ENCODE measurements around the gene TMEM143.
A peak's percentile ranks its signal among the peaks of the same experiment; 100 is the strongest.
"Not testable (repeated sequence)": the region's sequence is repeated elsewhere in the genome, so short reads cannot be mapped to it uniquely, and the experiment has no call there.

TMEM143 gene

DNA sequence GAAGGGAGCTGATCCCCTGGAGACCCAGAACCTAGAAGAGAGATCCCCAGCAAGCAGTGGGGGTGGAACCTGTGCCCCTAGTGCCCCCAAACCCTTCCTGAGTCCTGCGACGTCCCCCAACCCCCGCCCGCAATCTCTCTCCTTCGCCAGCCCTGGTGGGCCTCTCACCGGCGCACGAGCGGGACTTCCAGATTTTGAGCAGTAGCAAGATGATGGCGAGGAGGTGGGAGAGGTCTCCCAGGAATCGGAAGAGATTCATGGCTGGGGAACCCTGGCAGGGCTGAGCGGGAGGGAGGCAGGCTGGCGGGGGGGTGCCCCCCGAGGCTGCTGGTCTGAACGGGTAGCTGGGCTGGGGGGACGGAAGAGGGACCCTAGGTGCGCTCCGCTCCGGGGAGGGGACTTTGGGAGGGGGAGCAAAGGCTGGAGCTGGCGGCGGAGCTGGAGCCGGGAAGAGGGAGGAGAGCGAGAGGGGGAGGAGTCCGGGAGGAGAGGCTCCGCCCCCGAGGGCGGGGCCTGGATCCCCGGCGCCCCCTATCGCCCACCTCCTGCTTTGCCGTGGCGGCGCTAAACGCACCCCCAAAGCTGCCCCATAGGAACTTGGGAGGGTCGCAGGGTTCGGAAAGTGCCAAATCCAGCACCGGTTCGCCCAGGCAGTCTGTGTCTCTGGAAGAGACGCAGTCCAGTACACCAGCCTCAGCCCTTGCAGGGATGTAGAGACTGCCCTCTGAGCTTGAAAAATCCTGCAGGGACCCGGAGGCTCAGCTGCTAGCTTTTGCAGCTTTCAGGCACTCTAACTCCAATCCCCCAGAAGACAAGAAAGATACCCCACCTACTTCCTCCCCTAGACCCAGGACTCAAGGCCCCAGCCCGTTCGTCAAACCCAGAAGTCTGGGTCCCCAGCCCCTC is 27.6 kb upstream of the TMEM143 start, which contains the start of gene KDELR1:
Gene KDELR1, minus strand, starts transcription at position 452 of the 906 bp plus-strand sequence. Its CDS starts 193 bp downstream, at position 259.
- DNase-seq (ENCODE audit: low spot score), result peak; percentile 43

DNA sequence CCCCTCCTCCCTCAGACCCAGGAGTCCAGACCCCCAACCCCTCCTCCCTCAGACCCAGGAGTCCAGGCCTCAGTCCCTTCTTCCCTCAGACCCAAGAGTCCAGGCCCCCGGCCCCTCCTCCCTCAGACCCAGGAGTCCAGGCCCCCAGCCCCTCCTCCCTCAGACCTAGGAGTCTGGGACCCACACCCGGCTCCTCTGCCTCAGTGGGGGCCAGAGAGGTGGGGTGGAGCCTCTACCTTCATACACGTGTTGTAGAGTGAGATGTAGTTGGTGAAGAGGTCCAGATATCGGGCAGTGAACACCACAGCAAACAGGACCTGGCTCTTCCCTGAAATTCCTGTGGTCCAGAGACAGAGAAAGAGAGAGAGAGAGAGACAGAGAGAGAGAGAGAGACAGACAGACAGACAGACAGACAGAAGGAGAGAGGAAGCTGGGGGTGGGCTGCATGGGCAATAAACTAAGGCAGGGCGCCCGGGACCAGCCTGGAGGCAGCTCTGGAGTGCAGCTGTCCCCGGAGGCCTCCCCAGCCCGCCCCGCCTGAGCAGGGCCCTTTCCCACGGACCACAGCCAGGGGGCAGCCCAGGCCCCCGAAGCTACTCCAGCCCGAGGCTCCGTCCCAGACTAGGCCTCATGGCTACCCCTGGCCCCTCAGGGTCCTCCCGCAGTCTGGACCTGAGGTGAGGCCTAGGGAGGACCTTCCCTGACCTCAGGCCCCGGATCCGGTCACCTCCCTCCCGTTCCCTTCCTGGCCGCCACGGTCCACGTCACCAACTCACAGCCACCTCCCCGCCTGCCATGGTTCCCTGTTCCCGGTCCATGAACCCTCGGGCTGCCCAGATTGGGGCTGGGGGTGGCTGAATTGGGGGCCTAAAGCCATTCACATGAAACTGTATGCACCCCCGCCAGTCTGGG is 26.7 kb upstream of the TMEM143 start:
- no peak for DNase-seq (ENCODE audit: low spot score)

- no peak for DNase-seq (ENCODE audit: low spot score)
Observed at GRCh38 chr19:48386981-48387380, 23.2 kb upstream of the TMEM143 start.

GRCh38 chr19:48385461-48386087 is 21.8 kb upstream of the TMEM143 start:
- no peak for DNase-seq (ENCODE audit: low spot score)

- no peak for DNase-seq (ENCODE audit: low spot score)
Observed at GRCh38 chr19:48382286-48382685, 18.5 kb upstream of the TMEM143 start.

- DNase-seq (ENCODE audit: low spot score), result no peak
Observed at GRCh38 chr19:48381178-48381950, 17.6 kb upstream of the TMEM143 start.

DNA sequence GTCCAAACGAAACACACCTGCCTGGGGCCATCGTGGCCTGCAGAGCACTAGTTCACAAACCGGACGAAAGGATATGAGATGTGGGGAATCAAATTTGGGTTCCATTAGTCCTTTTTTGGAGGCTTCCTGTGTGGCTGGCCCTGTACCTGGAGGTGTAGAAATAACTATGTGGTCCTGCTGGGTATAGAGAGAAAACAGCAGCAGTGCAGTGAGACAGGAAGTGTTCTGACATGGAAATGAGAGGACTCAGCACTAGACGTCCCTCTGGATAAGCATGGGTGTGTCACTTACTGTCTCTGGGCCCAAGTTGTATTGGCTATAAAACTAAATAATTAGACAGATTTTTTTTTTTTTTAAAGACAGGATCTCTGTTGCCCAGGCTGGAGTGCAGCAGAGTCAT is 15.3 kb upstream of the TMEM143 start:
- no peak for DNase-seq (ENCODE audit: low spot score)

- no peak for DNase-seq (ENCODE audit: low spot score)
Observed at GRCh38 chr19:48378194-48378570, 14.4 kb upstream of the TMEM143 start.

DNA sequence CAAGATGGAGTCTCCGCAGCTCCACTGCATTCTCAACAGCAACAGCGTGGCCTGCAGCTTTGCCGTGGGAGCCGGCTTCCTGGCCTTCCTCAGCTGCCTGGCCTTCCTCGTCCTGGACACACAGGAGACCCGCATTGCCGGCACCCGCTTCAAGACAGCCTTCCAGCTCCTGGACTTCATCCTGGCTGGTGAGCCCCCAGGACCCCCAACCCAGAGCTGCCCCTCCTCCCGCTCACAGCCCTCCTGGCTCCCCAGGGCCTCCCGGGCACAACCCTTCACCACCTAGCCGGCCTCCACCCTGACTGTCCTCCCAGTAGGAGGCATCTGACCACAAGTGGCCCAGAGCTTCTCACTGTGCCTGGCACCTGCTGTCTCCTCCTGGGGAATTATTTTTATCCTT is 9.8 kb upstream of the TMEM143 start:
- DNase-seq (ENCODE audit: low spot score), result no peak

DNA sequence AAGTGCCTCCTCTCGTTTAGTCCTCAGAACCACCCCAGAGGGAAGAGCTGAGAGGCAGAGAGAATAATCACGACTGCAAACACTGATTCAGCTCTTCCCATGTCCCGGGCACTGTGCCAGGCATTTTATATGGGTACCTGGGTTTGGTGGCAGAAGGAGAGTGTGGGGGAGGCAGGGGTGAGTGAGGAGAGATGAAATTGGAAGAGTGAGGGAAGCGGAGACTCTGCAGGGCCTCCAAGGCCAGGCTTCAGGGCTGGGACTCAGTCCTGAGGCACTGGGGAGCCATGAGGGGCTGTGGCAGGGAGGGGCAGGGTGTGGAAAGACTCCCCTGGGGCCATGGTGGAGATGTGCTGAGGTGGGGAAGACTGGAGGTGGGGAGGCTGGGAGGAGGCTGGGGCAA is 9.2 kb upstream of the TMEM143 start:
- no peak for DNase-seq (ENCODE audit: low spot score)

GRCh38 chr19:48371771-48372170 is 8.0 kb upstream of the TMEM143 start:
- DNase-seq (ENCODE audit: low spot score), result not testable (repeated sequence)

- DNase-seq (ENCODE audit: low spot score), result no peak
Observed at GRCh38 chr19:48371367-48371766, 7.6 kb upstream of the TMEM143 start.

DNA sequence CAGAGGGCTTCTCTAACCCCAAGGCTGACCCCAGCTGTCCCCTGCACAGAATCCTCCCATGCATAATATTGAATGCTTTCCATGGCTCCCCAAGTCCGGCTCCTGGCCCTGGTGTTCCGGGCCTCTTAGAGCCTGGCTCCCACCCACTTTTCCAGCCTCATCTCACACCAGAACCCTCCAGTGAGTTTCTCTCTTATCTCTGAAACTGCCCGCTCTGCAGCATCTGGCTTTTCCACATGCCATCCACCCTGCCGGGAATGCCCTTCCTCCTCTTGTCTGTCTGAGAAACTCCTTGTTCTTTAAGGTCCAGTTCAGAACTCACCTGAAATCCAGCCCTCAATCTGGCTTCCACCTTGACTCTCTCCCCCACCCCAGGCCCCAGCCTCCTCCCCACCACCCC is 7.2 kb upstream of the TMEM143 start:
- DNase-seq (ENCODE audit: low spot score), result no peak

- DNase-seq (ENCODE audit: low spot score), result peak; percentile 55
Observed at GRCh38 chr19:48368936-48369335, 5.2 kb upstream of the TMEM143 start.

DNA sequence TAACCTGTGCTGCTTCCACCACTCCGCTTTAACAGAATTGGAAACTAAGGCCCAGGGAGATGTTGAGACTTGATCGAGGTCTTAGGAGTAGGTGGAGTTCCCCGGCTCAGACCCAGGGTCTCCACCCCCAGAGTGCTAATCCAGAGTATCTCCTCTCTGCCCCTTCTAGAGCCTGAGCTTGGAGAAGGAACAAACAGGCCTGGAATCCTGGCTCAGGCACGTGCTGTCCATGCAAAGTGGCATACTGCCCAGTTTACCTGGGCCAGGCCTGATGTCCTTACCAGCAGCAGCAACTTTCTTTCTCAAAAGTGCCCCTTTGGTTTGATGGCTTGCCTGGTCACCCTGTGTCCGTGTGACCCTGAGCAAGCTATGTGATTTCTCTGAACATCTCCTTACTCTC is 4.1 kb upstream of the TMEM143 start:
- no peak for DNase-seq (ENCODE audit: low spot score)

- DNase-seq (ENCODE audit: low spot score), result no peak
Observed at GRCh38 chr19:48365602-48366001, 1.9 kb upstream of the TMEM143 start.

- no peak for DNase-seq (ENCODE audit: low spot score)
Observed at GRCh38 chr19:48364598-48365348, 1.0 kb upstream of the TMEM143 start.

- DNase-seq (ENCODE audit: low spot score), result no peak
Observed at GRCh38 chr19:48363500-48363809, 285 bp downstream of the TMEM143 start.

GRCh38 chr19:48362716-48363499 is 832 bp downstream of the TMEM143 start:
- DNase-seq (ENCODE audit: low spot score), result peak; percentile 90

DNA sequence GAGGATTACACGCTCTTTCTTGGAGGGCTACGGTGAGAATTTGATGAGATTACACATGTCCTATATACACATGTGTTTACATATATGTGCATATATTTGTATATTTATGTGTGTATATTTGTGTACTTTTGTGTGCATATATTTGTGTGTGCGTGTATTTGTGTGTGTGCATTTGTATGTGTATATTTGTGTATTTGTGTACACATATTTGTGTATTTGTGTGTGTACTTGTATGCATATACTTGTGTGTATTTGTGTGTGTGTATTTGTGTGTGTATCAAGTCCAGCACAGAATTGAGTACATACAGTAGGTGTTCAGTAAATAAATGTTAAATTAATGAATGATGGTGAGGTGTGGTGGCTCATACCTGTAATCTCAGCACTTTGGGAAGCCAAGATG is 1.8 kb downstream of the TMEM143 start:
- DNase-seq (ENCODE audit: low spot score), result no peak
